Mononuclear cell (primary cell): ENCODE data around the gene COBL. TPM values are rescaled to one million over a fixed set of nuclear protein-coding genes. Genes with fewer than 3 reads are reported as not detected.

Experiments
- H3K27me3 ChIP-seq: 2 replicates; pipeline ENCODE4 v1.6.0; 2011; ENCODE audit warnings: low read length, control low read depth; ENCODE audit not compliant: insufficient read depth
- H3K4me1 ChIP-seq: 2 replicates; pipeline ENCODE4 v1.5.1; 2011; ENCODE audit warnings: mild to moderate bottlenecking, low read length, control low read depth; ENCODE audit not compliant: insufficient read depth
- H3K4me3 ChIP-seq: 2 replicates; pipeline ENCODE4 v1.5.1; 2011; ENCODE audit warnings: mild to moderate bottlenecking, low read length, moderate library complexity
- H3K9me3 ChIP-seq: 2 replicates; pipeline ENCODE4 v1.5.1; 2011; ENCODE audit warnings: low read depth, mild to moderate bottlenecking, control low read depth, low read length
- total RNA-seq: library from RNA; depleted of rRNA; stranded (reverse); fragments of >200 nt; gene quantifications from one replicate; pipeline ENCODE4 v1.2.3, GENCODE V29; 2012

The COBL gene
- total RNA-seq, 1 donor, result 0.10 TPM

DNA sequence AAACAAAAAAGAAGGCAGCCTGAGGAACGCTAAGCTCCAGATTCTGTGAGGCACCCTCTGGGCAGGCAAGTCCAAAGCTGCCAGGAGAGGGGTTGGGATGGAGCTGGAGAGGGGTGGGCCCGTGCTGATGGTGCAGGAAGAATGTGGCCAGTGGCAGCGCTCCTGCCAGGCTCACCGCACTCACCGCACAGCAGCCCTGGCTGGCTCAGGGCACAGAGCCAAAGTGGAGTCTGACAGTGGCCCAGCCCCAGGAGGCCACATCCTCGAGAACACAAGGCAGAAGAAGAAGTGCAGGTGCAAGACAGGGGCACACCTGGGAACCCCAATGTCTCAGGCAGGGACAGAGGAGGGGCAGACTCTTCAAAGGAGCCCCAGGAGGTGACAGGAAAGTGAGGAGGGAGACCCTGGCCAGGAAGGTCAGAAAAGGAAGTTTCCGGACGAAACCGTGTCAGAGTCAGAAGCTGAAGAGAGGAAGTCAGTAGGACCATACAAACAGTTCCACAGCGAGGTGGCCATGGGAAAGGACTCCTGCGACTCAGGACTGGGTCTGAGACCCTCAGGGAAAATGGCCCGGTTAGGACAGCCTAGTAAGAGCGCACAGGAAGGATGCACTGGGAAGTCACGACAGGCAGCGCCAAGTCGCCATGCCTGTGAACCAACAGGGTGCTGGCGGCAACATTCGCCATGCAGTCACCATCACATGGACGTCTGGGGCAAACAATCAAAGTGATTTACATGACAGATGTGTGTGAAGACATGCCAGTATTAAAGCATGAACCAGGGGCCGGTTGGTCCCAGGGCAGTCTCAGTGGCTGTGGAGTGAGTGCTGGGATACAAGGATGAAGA is 54.4 kb downstream of the COBL start:
- no peaks in the 10 kb centered on the region for H3K9me3 ChIP-seq
- no peak overlapping the region for H3K4me3 ChIP-seq
- H3K4me1 ChIP-seq, result no peaks in the 10 kb centered on the region
- H3K27me3 ChIP-seq, result no peaks in the 10 kb centered on the region

DNA sequence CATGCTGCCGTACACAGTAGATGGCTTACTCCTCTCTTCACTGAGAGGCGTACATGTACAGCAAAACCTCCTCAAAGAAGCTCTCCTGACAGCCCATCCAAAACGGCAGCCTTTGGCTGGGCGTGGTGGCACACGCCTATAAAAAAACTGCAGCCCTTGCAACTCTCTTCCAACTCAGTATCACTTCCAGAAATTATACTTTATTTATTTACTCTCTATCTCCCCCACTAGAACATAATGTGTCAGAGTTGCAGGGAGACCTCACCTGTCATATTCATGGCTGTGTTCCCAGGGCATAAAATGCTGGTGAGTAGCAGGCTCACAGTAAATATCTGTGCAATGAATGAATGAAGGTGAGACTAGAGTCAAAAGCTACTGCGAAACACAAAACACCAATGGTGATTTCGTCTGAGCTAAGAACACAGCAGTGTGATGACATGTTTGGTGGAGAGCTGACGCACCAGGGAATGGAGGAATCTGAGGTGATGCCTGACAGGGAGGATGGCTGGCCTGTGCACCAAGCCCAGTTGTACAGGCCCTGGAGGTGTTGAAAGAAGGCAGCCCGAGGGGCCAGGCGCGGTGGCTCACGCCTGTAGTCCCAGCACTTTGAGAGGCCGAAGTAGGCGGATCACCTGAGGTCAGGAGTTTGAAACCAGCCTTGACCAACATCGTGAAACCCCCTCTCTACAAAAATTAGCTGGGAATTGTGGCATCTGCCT is 55.3 kb downstream of the COBL start:
- Histone ChIP-seq H3K9me3 (no peaks in the 10 kb centered on the region), H3K4me3 (no peak overlapping the region), H3K4me1 (no peaks in the 10 kb centered on the region), H3K27me3 (no peaks in the 10 kb centered on the region)

DNA sequence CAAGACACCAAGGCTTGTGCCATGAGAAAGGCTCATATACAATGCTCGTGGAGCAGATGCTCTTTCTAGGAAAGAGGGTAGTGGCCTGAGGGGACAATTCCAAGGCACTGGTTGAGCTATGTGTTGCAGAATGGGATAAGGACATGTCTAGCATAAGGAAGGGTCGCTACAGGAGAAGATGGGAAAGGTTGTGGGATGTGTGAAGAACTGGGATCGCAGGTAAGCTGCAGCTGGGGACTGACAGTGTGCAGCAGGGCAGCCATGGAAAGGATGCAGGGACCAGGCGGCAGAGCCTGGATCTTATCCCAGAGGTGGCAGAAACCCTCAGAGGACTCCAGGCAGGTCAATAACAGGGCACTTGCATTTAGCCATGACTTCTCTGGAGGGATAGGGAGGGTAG is 56.1 kb downstream of the COBL start:
- no peaks in the 10 kb centered on the region for H3K27me3 ChIP-seq
- no peaks in the 10 kb centered on the region for H3K9me3 ChIP-seq
- no peaks in the 10 kb centered on the region for H3K4me1 ChIP-seq
- H3K4me3 ChIP-seq, result no peak overlapping the region

DNA sequence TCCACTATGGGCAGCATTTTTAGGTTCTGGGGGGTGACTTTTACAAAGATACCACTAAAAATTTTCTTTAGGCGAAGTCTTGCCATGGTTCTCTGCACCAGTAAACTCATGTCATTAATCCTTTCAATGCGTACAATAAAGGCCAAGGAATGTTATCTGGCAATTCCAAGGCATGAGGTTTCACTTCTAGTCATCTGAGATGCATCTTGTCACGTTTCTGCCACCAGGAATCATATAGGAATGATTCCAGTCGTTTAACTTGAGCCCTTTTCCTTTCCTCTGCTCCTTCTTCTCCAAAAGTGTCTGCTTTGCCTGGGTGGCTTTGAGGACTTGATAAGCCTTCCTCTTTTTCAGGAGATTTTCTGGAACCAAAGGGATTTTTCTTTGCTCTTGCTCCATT is 56.8 kb downstream of the COBL start:
- Histone ChIP-seq H3K9me3 (no peaks in the 10 kb centered on the region), H3K27me3 (no peaks in the 10 kb centered on the region), H3K4me1 (no peaks in the 10 kb centered on the region), H3K4me3 (no peak overlapping the region)

GRCh38 chr7:51256916-51257315 is 59.7 kb downstream of the COBL start:
- H3K4me1 ChIP-seq, result no peaks in the 10 kb centered on the region
- no peak overlapping the region for H3K4me3 ChIP-seq

DNA sequence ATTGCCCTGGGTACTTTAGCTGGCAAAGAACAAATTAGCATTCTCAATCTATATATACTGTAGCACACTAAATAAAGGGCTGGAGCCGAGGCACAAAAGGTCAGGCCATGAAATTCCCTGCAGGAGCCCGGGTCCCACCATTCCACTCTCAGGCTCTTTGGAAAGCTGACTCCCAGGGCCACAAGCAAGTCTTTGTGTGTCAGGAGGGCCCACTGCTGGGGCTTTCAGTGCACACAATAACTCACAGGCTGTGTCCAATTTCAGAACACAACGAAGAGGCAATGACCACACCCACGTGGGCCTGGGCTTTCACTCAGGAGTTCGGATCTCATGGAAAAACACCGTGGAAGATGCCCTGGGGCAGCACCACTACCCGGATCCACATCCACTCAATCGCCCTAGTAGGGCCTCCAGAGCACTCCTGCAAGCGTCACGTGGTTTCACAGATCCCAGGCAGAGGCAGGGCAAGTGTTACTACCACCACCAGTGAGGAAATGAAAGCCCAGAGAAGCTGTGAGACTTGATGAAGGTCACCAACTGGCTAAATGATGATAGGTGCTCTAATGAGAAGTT is 60.3 kb downstream of the COBL start:
- Histone ChIP-seq H3K4me1 (no peaks in the 10 kb centered on the region), H3K9me3 (no peaks in the 10 kb centered on the region), H3K4me3 (no peak overlapping the region), H3K27me3 (no peaks in the 10 kb centered on the region)

More at GRCh38 chr7:51256916-51257315, 59.7 kb downstream of the COBL start:
- Histone ChIP-seq H3K27me3 (no peaks in the 10 kb centered on the region), H3K9me3 (no peaks in the 10 kb centered on the region)

DNA sequence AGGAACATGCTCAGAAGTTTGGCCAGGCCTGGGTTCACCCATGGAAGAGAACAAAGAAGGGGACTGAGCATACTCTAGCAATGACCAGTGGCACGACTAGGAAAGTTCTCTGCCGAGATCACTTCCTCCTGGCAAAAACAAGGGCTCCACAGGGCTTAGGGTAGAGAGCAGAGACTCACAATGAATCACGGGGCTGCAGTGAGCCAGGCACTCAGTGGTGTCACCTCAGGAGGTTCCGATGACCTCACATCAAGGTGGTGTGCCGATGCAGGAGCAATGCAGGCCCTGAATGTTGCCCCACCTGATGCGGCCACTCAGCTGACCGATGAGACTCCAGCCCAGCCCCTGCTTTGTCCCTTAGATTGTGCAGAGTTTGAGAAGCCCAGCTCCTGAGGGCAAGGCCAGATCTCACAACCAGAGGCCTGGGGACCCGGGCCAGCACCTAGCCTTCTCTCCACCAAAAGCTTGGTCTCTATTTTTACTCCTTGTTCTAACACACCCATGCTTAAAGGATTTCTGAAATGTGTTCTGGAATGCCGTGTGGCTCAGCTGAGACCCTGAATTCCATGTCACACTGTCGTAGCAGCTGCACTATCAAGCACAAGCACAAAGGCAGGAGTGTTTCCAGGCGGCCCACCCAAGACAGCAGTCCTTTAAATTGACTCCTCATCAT is 60.9 kb downstream of the COBL start:
- H3K9me3 ChIP-seq, result no peaks in the 10 kb centered on the region
- H3K27me3 ChIP-seq, result no peaks in the 10 kb centered on the region
- H3K4me3 ChIP-seq, result no peak overlapping the region
- no peaks in the 10 kb centered on the region for H3K4me1 ChIP-seq

DNA sequence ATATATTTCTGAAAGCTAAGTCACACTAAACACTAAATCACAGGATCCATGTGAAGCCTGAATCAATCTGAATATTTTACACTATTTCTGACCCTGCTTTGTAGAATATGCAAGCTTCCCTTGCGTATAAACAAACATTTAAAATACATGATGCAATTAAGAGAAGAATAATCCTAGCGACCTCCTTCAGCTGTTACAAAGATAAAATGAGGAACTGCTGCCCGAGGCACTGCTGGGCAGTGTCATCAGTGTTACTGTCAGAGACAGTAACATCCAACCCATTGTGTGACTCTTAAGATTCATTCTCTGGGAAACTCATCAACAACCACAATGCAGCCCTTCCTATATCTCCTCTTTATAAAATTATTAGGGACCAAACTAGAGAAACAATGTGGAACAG is 61.6 kb downstream of the COBL start:
- Histone ChIP-seq H3K9me3 (no peaks in the 10 kb centered on the region), H3K4me3 (no peak overlapping the region), H3K27me3 (no peaks in the 10 kb centered on the region), H3K4me1 (no peaks in the 10 kb centered on the region)

DNA sequence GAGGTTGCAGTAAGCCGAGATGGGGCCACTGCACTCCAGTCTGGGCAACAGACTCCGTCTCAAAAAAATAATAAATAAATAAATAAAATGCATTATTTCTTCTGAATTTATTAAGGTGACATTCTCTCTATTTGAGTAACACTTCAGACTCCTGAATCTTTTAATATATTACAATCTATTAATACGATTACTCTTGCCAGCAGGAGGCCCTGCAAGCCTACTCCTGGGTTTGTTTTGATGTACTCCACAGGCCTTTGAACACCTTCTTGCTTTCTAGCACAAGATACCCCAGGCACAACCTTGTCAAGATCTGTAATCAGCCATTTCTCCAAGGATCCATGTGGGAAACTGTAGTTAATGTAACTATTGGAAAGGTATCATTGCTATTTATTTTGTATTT is 63.5 kb downstream of the COBL start:
- H3K4me1 ChIP-seq, result no peaks in the 10 kb centered on the region
- H3K27me3 ChIP-seq, result no peaks in the 10 kb centered on the region
- no peak overlapping the region for H3K4me3 ChIP-seq
- no peaks in the 10 kb centered on the region for H3K9me3 ChIP-seq

DNA sequence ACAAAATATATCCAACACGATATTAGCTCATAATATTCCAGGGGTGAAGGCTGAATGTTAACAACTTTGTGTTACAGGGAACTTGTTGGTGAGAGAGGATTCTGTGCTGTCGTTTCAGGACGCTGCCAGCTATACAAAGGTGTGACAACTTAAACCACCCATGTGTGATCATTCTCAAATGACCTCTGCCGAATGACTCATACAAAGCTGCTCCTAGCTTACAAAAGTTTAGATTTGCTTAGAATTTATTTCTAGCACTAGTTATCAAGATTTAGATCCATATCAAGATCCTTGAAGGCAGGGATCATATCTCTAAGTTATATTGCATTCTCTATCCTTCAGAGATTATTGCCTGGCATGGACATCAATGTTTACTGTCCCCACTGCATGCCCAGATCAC is 65.3 kb downstream of the COBL start:
- Histone ChIP-seq H3K4me1 (no peaks in the 10 kb centered on the region), H3K9me3 (no peaks in the 10 kb centered on the region), H3K27me3 (no peaks in the 10 kb centered on the region), H3K4me3 (no peak overlapping the region)

- no peak overlapping the region for H3K4me3 ChIP-seq
- H3K9me3 ChIP-seq, result no peaks in the 10 kb centered on the region
- H3K4me1 ChIP-seq, result no peaks in the 10 kb centered on the region
- no peaks in the 10 kb centered on the region for H3K27me3 ChIP-seq
Measured at GRCh38 chr7:51250512-51250911, 66.1 kb downstream of the COBL start.

DNA sequence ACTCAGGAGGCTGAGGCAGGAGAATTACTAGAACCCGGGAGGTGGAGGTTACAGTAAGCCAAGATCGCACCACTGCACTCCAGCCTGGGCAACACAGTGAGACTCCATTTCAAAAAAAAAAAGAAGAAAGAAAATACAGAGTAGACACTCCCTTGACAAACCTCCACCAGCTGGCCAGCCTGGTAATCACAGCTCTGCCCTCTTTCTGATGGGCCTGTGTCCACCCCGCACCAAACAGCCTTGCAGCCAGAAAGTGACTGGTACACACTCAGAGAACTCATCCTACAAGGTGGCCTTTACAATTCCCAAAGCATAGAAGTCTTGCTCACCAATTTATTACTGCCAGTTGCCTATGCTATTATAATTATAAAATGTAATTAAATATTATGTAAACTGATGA is 66.6 kb downstream of the COBL start:
- Histone ChIP-seq H3K4me1 (no peaks in the 10 kb centered on the region), H3K4me3 (no peak overlapping the region), H3K27me3 (no peaks in the 10 kb centered on the region), H3K9me3 (no peaks in the 10 kb centered on the region)

DNA sequence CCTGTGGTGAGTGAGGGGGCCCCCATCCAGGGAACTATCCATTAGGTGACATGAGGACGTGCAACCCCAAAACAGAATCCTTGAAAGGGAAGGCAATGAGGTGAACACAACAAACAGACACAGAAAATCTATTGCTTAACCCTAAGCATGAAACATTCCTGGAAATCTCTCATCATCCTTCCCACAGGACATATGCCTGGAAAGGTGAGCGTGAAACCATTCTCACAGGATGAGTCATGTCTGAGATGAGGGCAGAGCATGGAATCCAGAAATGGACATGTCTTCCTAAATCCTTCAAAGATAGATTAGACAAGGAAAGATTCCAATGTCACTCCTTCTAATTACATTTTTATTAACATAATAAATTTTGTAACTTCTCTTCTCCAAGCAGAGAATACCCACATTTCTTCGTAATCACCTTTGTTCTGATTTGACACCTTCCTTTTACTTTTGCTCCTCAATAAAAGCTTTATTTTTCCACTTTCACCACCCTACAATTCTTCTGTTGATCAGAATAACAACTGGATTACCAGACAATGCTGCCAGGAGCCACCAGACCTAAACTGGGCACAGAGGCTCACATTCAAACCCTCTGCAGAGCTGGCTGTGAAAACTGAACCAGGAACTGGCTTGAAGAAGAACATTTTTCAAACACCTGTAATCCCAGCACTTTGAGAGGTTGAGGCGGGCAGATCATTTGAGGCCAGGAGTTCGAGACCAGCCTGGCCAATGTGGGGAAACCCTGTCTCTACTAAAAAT is 67.2 kb downstream of the COBL start:
- Histone ChIP-seq H3K4me3 (no peak overlapping the region), H3K4me1 (no peaks in the 10 kb centered on the region), H3K9me3 (no peaks in the 10 kb centered on the region), H3K27me3 (no peaks in the 10 kb centered on the region)
